ENCODE results near the gene CYP27A1. TPM values are rescaled to one million over a fixed set of nuclear protein-coding genes. Genes with fewer than 3 reads are reported as not detected.

The CYP27A1 gene
- total and polyA plus RNA-seq, 2 donors from 2014 or later = 18.5 to 43.3 TPM

- Histone ChIP-seq H3K9ac (ENCODE audit: low read length in 3 of 3) (no peak overlapping the region), H3K27ac (ENCODE audit: low read depth in 2 of 2, low read length in 2 of 2) (no peak overlapping the region), H3K4me1 (ENCODE audit: control insufficient read depth in 2 of 3, insufficient read depth in 2 of 3, low read depth in 1 of 3, low read length in 3 of 3) (no peaks in the 10 kb centered on the region), H3K36me3 (ENCODE audit: control insufficient read depth in 2 of 3, insufficient read depth in 3 of 3, low read length in 3 of 3) (peaks cover 0 to 25% (median 10%) of the 10 kb centered on the region in 3 donors), H3K27me3 (ENCODE audit: control insufficient read depth, insufficient read depth, low read length) (no peaks in the 10 kb centered on the region), H3K9me3 (ENCODE audit: control insufficient read depth in 2 of 3, insufficient read depth in 1 of 3, low read length in 3 of 3) (no peaks in the 10 kb centered on the region), H3K4me3 (ENCODE audit: low read length in 3 of 3) (no peak overlapping the region)
- FAIRE-seq = no peak
- DNase-seq = no peak
- intact Hi-C loops (cut with DNase I) = no loop called here
- TF ChIP-seq, protein P1, sequence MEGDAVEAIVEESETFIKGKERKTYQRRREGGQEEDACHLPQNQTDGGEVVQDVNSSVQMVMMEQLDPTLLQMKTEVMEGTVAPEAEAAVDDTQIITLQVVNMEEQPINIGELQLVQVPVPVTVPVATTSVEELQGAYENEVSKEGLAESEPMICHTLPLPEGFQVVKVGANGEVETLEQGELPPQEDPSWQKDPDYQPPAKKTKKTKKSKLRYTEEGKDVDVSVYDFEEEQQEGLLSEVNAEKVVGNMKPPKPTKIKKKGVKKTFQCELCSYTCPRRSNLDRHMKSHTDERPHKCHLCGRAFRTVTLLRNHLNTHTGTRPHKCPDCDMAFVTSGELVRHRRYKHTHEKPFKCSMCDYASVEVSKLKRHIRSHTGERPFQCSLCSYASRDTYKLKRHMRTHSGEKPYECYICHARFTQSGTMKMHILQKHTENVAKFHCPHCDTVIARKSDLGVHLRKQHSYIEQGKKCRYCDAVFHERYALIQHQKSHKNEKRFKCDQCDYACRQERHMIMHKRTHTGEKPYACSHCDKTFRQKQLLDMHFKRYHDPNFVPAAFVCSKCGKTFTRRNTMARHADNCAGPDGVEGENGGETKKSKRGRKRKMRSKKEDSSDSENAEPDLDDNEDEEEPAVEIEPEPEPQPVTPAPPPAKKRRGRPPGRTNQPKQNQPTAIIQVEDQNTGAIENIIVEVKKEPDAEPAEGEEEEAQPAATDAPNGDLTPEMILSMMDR (IDR thresholded peaks at IDR 0.05; ENCODE audit: borderline replicate concordance, extremely low read depth, insufficient read depth) = no peak
Measured at GRCh38 chr2:218814540-218815243, 32.7 kb downstream of the CYP27A1 start.

DNA sequence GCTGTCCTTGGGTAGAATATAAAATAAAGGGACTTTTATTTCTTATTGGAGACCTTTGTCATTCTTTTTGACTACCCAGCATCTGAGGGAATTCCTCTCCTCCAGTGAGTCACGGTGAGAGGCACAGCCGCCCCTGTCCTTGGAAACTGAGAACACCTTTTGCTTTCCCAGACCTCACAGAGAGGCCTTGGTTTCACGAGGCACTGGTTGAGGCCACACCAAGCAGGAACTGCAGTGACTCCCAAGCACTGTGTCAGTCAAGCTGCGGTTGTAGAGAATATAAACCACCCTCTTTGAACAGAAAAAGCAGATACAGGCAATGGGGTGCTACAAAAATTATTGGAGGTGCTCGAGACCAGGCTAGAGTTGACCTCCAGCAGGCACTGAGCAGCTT, 33.3 kb downstream of the CYP27A1 start:
- H3K4me1 ChIP-seq (ENCODE audit: control insufficient read depth in 2 of 3, insufficient read depth in 2 of 3, low read depth in 1 of 3, low read length in 3 of 3) = no peaks in the 10 kb centered on the region
- no peak overlapping the region for H3K27ac ChIP-seq (ENCODE audit: low read depth in 2 of 2, low read length in 2 of 2)
- H3K9ac ChIP-seq (ENCODE audit: low read length in 3 of 3) = no peak overlapping the region
- FAIRE-seq (no peak), DNase-seq (no peak)
- TF ChIP-seq, protein P1 (IDR thresholded peaks at IDR 0.05; ENCODE audit: borderline replicate concordance, extremely low read depth, insufficient read depth) = no peak
- intact Hi-C loops (cut with DNase I) = no loop called here
- H3K36me3 ChIP-seq (ENCODE audit: control insufficient read depth in 2 of 3, insufficient read depth in 3 of 3, low read length in 3 of 3) = peaks cover 0 to 25% (median 10%) of the 10 kb centered on the region in 3 donors
- no peak overlapping the region for H3K4me3 ChIP-seq (ENCODE audit: low read length in 3 of 3)
- H3K9me3 ChIP-seq (ENCODE audit: control insufficient read depth in 2 of 3, insufficient read depth in 1 of 3, low read length in 3 of 3) = no peaks in the 10 kb centered on the region
- no peaks in the 10 kb centered on the region for H3K27me3 ChIP-seq (ENCODE audit: control insufficient read depth, insufficient read depth, low read length)

DNA sequence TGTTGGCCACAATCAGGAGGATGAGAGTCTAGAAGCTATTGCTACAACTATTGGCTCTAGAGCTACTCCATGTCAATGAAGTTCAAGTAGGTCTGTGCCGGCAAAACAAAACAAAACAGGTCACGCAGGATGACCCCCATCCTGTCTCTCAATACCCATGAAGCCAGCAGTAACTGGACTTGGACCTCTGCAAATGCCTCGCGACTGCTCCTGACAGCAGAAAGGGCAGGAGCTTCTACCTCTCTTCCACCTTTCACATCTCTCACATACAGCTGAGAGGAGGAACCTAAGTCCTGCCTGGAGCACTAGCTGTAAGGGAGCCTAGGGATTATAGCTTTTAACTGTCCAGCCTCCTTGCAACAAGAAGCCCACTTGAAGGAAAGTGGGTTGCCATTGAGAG, 33.7 kb downstream of the CYP27A1 start:
- peaks cover 0 to 25% (median 10%) of the 10 kb centered on the region in 3 donors for H3K36me3 ChIP-seq (ENCODE audit: control insufficient read depth in 2 of 3, insufficient read depth in 3 of 3, low read length in 3 of 3)

More for the DNA sequence above, 33.7 kb downstream of the CYP27A1 start:
- H3K4me3 ChIP-seq (ENCODE audit: low read length in 3 of 3) = no peak overlapping the region
- FAIRE-seq = no peak
- no peak overlapping the region for H3K27ac ChIP-seq (ENCODE audit: low read depth in 2 of 2, low read length in 2 of 2)
- intact Hi-C loops (cut with DNase I) = no loop called here
- no peaks in the 10 kb centered on the region for H3K9me3 ChIP-seq (ENCODE audit: control insufficient read depth in 2 of 3, insufficient read depth in 1 of 3, low read length in 3 of 3)
- no peaks in the 10 kb centered on the region for H3K27me3 ChIP-seq (ENCODE audit: control insufficient read depth, insufficient read depth, low read length)
- H3K4me1 ChIP-seq (ENCODE audit: control insufficient read depth in 2 of 3, insufficient read depth in 2 of 3, low read depth in 1 of 3, low read length in 3 of 3) = no peaks in the 10 kb centered on the region
- DNase-seq = no peak
- TF ChIP-seq, protein P1 (IDR thresholded peaks at IDR 0.05; ENCODE audit: borderline replicate concordance, extremely low read depth, insufficient read depth) = no peak
- no peak overlapping the region for H3K9ac ChIP-seq (ENCODE audit: low read length in 3 of 3)
